ENCODE measurements around the gene PRCD.
"Not testable (repeated sequence)": the region's sequence is repeated elsewhere in the genome, so short reads cannot be mapped to it uniquely, and the experiment has no call there.

PRCD gene

DNA sequence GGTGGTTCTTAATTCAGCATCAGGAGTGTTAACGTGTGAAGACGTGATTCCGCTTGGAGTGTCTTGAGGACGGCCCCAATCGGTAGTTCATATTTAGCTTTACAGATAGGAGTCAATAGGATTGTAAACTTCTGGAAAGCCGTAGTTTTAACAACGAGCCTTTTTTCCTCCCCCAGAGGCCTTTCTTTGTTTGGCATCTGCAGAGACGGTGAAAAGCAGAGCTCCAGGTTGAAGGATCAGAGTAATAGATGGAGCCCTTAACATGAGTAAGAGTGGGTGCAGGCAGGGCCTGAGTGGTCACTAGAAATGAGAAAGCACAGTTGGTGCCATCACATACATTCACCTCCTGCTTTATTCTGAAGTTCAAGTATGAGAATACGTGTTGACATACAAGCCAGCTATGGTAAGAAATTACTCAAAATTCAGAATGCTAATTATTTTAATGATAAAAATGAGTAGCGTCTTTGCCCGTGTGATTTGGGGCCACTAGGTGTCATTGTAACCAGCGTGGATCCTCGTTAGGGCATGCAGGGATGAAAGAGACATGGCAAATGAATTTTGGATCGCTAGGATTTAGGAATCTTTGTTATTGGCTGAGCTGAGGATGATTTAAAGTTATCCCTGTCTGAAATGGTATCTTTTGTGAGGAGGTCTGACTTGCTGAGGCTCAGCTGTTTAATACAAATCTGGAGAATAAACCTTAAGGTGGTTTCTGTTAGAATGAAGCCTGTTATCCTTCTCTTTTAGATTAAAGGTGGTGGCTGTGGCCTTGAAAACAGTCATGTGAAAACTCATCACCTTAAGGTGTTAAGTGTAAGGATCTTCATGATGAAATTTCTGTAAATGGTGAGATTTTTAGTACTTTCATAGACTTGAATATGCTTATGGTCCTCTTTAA is 18.6 kb downstream of the PRCD start:
- peak; percentile 51 for DNase-seq

DNA sequence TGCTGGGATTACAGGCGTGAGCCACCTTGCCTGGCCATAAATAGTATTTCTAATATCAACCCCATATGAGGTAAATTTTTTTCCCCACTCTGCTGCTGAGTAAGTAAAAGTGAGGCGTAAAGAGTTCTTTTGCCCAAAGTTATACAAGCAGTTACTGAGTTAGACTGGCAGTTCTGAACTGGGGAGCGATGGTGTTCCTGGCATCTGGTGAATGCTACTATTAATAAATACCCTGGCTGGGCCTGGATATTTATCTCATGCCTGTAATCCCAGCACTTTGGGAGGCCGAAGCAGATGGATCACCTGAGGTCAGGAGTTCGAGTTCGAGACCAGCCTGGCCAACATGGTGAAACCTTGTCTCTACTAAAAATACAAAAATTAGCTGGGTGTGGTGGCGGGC is 19.6 kb downstream of the PRCD start:
- not testable (repeated sequence) for DNase-seq

DNA sequence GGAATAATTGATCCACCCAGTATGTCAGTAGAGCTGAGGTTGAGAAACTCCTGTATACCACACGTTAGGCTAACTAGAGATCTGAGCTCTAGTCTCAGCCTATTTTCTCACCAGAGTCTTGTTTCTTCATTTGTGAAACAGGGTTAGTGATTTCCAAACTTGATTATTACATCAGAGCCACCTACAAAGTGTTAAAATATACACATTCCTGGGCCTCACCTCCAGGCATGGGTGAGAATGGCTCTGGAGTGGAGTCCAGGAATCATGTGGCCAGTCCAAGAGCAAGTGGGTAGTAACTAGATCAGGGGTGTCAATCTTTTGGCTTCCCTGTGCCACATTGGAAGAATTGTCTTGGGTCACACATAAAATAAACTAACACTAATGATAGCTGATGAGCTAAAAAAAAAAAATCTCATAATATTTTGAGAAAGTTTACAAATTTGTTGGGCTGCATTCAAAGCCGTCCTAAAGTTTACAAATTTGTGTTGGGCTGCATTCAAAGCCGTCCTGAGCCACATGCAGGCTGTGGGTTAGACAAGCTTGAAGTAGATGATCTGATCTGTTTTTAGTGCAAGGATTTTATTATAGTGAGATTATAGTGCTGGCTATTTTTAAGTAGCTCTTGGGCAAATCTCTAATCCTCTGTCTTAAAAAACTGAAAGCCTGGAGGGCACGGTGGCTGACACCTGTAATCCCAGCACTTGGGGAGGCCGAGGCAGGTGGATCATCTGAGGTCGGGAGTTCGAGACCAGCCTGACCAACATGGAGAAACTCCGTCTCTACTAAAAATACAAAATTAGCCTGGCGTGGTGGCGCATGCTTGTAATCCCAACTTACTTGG is 20.4 kb downstream of the PRCD start:
- DNase-seq, result peak; percentile 64

DNA sequence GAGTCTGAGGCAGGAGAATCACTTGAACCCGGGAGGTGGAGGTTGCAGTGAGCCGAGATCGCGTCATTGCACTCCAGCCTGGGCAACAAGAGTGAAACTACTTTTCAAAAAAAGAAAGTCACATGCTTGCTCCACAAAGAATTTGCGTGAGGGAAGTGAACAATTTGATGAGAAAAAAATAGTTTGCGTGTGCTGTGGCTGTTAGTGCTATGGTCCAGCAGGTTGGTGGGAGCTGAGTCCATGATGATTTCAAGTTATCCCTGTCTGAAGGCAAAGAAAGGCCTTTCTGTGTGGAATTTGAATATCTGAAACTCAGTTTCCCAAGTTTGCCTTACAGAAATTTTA is 21.0 kb downstream of the PRCD start:
- no peak for DNase-seq

GRCh38 chr17:76561332-76561731 is 21.5 kb downstream of the PRCD start:
- DNase-seq, result peak; percentile 60

DNA sequence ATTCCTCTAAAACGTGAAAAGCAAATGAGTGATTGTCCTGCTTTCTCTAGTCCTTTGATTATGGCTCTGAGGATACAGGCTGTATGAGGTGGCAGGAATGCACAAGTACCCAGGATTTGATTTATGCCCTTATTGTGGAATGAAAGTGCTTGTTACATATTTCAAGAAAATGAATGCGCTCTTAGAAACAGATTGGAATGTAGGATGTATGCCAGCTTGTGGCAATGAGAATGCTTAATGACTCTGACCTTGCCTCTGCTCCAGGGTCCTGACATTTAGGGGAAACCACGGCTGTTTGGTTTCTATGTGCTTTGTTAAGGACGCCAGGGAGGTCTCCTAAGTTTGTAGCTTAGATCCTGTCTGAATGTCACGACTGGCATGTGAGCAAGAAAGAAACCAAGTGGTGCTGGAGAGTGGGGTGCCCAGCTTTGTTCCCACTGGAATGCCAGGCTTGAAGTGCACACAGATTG is 22.0 kb downstream of the PRCD start:
- no peak for DNase-seq

DNA sequence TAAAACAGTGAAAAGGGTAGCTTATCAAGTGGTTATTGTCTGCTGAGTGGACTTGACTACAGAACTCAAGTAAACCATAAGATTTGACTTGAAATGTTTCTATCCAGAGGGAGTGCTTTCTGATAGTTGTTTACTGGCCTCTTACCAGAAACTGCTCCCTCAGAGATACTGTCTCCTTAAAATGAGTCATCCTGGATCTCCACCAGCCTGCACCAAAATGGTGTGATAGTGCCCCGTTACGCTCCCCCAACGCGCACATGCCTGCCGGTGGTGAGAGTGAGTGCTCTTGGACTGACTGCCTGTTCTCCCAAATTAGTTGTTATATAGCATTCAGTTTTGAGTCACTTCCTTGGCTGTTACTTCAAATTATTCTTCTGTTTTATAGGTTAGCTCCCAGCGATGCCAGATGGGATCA is 22.9 kb downstream of the PRCD start:
- DNase-seq, result peak; percentile 77

GRCh38 chr17:76563359-76563758 is 23.5 kb downstream of the PRCD start:
- DNase-seq, result peak; percentile 49

DNA sequence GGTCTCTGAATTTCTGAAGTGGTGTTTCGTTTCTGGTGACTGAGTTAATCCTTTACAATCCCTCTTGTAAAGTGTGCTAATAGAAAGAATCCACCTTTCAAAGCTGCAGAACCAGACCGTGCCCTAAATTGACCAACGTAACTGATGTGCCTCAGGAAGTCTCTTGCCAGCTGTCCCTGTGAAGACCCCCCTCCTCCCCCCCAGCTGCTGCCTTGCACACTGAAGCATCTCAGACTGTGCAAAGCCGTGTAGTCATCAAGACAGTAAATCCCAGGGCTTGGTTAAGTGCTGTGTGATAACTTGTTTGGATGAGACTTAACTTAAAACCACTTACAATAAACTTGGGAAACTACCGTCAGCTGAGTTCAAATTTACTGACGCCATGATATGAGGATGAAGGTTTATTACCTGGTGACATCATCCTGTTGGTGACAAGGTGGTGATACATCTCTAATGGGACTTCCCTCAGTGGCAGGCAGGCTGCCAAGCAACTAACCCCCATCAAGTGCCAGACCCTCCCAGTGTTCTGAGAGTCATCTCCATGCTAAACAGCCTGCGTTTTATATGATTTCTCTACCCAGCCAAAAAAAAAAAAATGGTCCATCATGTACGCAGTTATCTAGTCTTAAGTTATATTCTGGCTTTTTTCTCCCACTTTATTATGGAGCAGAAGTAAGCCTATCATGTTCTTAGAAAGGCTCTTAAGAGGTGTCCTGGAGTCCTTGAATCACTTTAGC is 25.3 kb downstream of the PRCD start:
- peak; percentile 44 for DNase-seq

- no peak for DNase-seq
Measured at GRCh38 chr17:76565728-76566612, 26.1 kb downstream of the PRCD start.

DNA sequence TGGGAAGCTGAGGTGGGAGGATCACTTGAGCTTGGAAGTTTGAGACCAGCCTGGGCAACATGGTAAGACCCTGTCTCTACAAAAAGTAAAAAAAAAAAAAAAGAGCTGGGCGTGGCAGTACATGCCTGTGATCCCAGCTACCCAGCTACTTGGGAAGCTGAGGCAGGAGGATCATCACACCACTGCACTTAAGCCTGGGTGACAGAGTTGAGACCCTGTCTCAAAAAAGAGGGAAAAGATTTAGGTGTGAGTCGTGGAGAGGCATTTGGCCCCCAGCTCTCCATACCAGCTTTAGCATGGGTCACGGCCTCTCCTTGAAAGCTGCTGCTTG is 26.7 kb downstream of the PRCD start:
- DNase-seq, result no peak

DNA sequence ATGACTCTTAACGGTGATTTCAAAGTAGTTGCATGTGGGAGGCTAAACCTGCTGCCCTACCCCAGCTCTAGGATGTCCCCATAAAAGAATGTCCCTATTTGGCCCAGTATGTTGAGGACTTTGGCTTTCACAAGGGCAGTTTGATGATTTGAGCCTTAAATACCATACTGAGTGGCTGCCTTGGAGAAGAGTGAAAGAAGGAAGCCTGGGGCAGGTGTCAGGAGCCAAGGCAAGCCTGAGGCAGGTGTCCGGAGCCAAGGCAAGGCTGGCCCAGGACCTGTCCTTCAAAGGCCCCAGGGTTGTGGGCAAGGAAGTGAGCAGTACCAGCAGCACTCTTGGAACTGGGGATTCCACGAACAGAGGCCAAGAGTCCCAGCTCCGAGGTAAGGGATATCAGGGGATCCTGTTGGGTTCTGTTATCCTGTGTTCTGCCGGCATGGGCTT is 27.2 kb downstream of the PRCD start:
- no peak for DNase-seq

DNA sequence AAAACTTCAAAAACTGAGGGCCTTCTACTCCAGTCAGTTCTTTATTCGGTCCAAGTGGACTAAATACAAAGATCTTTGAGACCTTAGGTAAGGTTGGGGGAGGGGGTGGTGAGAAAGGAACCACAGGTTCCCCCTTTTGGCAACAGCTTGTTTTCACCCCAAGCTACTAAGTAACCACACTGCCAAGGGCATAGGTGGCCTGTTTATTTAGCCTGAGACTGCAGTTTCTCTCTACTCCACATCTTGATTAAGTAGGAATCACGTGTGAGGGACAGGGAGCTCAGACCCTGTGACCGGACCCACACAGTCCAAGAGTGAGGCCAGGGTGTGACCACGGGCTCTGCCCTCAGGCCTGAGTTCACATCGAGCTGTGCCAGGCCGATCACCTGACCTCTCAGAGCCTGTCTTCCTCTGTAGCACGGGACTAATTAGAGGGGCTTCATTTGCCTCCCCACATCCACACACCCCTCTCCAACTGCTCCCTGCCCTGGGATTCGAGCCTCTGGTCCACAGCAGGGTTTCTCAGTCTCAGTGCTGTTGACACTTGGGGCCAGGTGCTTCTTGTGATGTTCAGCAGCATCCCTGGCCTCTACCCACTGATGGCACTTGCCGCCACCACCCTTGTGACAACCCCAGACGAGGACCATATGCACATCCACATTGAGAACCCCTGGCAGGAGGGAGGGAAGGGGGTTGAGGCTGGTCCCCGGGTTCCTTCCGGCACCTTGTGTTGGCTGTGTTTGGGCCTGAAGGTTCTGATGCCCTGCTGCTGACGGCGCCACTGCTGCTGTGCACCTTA is 28.0 kb downstream of the PRCD start:
- no peak for DNase-seq

- no peak for DNase-seq
Measured at GRCh38 chr17:76568811-76569221, 29.0 kb downstream of the PRCD start.

- no peak for DNase-seq
Measured at GRCh38 chr17:76569607-76570279, 29.9 kb downstream of the PRCD start.

DNA sequence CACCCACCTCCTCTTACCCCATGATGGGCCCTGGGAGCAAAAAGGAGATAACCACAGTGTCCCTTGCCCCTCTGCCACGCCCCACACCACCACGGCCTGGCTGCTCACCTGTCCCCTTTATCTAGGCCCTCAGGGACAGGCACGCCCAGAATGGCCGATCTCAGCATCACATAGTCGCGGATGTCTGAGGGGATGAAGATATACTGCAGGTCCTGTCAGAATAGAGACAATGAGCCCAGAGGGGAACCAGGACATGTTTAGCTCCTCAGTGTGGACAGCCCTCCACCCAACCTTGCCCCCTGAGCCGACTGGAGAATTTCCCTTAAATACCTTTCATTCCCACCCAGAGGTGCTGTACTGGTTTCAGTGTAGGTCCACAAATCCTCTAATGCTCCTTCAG is 30.6 kb downstream of the PRCD start:
- no peak for DNase-seq

DNA sequence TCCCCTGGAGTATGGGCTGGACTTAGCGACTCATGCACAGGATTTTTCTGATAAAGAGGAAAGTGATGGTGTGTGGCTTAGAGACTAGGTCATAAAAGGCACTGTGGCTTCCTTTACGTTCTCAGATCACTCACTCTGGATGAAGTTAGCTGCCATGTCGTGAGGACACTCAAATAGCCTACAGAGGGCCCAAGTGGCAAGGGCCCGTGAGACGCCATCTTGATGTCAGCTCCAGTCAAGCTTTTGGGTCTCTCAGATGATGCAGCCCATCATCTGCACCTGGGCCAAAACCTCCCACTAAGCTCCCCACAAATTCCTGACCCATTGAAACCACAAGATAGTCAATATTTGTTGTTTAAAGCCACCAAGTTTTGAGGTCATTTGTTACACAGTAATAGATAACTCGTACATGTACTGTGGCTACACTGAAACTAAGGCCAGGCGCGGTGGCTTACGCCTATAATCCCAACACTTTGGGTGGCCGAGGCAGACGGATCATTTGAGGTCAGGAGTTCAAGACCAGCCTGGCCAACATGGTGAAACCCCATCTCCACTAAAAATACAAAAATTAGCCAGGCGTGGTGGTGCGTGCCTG is 31.1 kb downstream of the PRCD start:
- no peak for DNase-seq

- DNase-seq, result no peak
Measured at GRCh38 chr17:76572201-76572910, 32.5 kb downstream of the PRCD start.

GRCh38 chr17:76573096-76573495 is 33.3 kb downstream of the PRCD start:
- no peak for DNase-seq

- DNase-seq, result no peak
Measured at GRCh38 chr17:76574166-76574565, 34.3 kb downstream of the PRCD start.

Measured in activated CD4-positive, alpha-beta T cell treated with anti-CD3 and anti-CD28 coated beads, Interleukin-10, Interleukin-2, amounts not matched to agents 100 ng/mL and 50 ng/mL, durations not matched to agents 16 hours and 8 hours (primary cell).